SH-SY5Y (cell line): ENCODE measurements around the gene GRAMD1B.

Experiments used
- GATA2 ChIP-seq: IDR thresholded peaks from 2 replicates; pipeline ENCODE4 v1.6.1; 2011; ENCODE audit warnings: mild to moderate bottlenecking, low read depth, low read length
- GATA3 ChIP-seq: IDR thresholded peaks from 2 replicates; pipeline ENCODE4 v1.6.1; 2011; ENCODE audit warnings: low read depth, mild to moderate bottlenecking, low read length, moderate library complexity

GRCh38 chr11:123504401-123504800, 74.3 kb downstream of the GRAMD1B start:
- TF ChIP-seq GATA3 (no peak), GATA2 (no peak)
